Activated CD4-positive, CD25-positive, alpha-beta regulatory T cell treated with anti-CD3 and anti-CD28 coated beads, Interleukin-2, amount 50 U/mL, for 16 hours (primary cell): ENCODE results near the gene MRTFA.
"Not testable (repeated sequence)": the region's sequence is repeated elsewhere in the genome, so short reads cannot be mapped to it uniquely, and the experiment has no call there.

Experiments used
- DNase-seq: peaks from one replicate; pipeline ENCODE4 v3.0.0-alpha.2; 2020; ENCODE audit warnings: low read depth, low spot score

The MRTFA gene

GRCh38 chr22:40399621-40400020, 236.9 kb downstream of the MRTFA start:
- DNase-seq: no peak

DNA sequence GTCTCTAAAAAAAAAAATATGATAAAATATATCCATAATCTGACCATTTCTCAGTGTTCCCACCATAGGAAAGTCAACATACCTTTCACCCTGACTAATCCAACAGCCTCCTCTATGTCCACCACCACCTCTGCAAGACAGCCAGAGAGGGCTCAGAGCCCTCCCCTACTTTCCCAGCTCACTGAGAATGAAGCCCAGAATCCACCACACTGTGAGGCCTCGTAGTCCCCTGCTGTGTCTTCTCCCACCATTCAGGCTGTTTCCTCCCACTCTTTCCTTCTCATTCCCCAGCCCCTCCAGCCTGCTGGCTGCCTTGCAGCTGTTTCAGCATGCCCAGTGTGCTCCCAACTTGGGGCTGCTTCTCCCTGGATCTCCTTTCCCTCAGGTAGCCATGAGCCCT, 239.1 kb downstream of the MRTFA start:
- DNase-seq: no peak

- DNase-seq: no peak
These were observed 239.6 kb downstream of the MRTFA start for GRCh38 chr22:40396882-40397281.

- DNase-seq: no peak
These were observed 240.9 kb downstream of the MRTFA start for GRCh38 chr22:40395607-40396006.

- no peak for DNase-seq
These were observed 241.9 kb downstream of the MRTFA start for GRCh38 chr22:40394607-40395006.

- DNase-seq: no peak
These were observed 243.9 kb downstream of the MRTFA start for GRCh38 chr22:40392618-40393017.

DNA sequence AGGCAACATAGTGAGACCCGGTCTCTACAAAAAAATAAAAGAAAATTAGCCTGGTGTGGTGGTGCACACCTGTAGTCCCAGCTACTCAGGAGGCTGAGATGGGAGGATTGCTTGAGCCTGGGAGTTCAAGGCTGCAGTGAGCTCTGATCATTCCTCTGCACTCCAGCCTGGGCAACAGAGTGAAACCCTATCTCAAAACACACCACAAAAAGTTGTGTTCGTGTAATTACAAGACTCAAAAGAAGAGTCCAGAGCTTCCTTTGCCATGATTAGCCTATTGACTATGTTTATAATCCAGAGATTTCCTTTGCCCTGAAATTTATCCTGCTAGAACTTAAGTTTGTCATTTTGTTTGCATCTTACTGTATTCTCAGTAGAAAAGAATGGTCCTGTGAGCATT, 245.1 kb downstream of the MRTFA start:
- no peak for DNase-seq

- DNase-seq: no peak
These were observed 248.3 kb downstream of the MRTFA start for GRCh38 chr22:40388231-40388630.

DNA sequence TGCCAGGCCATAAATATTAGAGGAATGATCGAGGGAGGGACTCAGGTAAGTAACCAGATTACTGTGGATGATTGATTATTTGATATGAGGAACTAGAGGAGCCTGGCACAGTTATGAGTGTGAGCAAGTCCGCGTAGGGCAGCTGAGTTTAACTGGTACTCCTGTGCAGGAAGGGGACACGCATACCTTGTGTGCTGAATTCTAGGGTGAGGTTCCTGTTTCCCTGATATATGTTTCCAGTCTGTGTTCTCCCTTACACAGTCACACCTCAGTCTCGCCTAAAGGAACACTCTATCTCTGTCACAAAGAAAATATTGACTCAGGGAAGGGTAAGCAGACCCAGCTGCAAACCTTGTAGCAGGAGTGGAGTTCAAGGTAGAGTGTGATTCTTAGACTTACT, 248.8 kb downstream of the MRTFA start:
- DNase-seq: no peak

GRCh38 chr22:40385036-40385782, 251.3 kb downstream of the MRTFA start:
- no peak for DNase-seq

DNA sequence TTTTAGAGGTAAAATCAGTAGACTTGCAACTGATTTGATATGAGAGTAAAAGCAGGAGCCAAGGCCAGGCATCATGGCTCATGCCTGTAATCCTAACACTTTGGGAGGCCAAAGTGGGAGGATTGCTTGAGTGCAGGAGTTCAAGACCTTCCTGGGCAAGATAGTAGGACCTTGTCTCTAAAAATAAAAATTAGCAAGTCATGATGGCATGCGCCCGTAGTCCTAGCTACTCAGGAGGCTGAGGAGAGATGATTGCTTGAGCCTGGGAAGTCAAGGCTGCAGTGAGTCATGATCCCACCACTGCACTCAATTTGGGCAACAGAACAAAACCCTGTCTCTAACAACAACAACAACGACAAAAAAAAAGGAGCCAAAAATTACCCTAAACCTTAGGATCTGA, 252.6 kb downstream of the MRTFA start:
- no peak for DNase-seq

GRCh38 chr22:40381461-40381860, 255.1 kb downstream of the MRTFA start:
- no peak for DNase-seq

DNA sequence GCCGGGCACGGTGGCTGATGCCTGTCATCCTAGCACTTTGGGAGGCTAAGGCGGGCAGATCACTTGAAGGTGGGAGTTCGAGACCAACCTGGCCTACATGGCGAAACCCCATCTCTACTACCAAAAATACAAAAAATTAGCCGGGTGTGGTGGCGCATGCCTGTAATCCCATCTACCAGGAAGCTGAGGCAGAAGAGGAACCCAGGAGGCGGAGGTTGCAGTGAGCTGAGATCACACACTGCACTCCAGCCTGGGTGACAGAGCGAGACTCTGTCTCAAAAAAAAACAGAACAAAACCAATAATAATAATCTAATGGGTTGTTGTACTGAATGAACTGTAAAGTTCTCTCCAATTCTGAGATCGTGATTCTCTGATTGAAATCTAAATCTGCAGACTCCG, 258.1 kb downstream of the MRTFA start:
- DNase-seq: not testable (repeated sequence)

- DNase-seq: no peak
These were observed 258.6 kb downstream of the MRTFA start for GRCh38 chr22:40377931-40378330.

- no peak for DNase-seq
These were observed 260.4 kb downstream of the MRTFA start for GRCh38 chr22:40376149-40376548.

- DNase-seq: no peak
These were observed 262.0 kb downstream of the MRTFA start for GRCh38 chr22:40374567-40374966.

DNA sequence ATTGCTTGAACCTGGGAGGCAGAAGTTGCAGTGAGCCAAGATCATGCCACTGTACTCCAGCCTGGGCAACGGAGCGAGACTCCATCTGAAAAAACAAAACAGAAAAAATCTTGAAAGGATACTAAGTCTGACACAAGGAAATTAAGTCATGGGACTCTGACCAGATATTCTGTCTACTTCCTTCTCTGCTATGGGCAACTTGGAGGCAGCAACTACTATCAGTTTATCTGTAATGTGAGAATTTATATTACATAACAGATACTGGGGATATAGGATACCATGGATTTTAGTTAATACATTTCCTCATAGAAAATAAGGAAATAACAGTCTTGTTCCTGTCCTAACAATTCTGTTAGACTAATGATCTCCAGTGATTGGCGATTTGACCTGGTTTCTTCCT, 267.7 kb downstream of the MRTFA start:
- DNase-seq: no peak

GRCh38 chr22:40368016-40368415, 268.5 kb downstream of the MRTFA start:
- DNase-seq: no peak

- DNase-seq: no peak
These were observed 269.2 kb downstream of the MRTFA start for GRCh38 chr22:40367342-40367741.

DNA sequence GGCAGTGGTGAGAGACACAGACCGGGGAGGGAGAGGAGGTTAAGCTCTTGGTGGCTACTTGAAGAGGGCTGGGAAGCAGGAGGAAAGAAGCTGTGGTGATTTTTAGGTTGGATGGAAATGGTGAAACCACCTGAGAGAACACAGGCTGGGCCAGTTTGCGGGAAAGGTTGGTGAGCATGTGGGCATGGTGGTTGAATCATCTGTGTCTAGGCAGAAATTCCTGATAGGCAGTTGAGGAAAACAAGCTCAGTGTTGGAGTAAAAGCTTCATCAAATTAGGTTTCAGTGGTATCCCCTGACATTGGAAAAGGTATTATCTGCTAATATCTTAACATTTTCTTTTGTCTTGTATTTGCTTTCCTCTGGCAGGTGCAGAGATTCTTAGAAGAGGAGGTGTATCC, 270.5 kb downstream of the MRTFA start:
- no peak for DNase-seq

- no peak for DNase-seq
These were observed 272.1 kb downstream of the MRTFA start for GRCh38 chr22:40364431-40364830.

- no peak for DNase-seq
These were observed 273.5 kb downstream of the MRTFA start for GRCh38 chr22:40363059-40363458.

- DNase-seq: no peak
These were observed 275.4 kb downstream of the MRTFA start for GRCh38 chr22:40361100-40361499.
